GM12878 (cell line): ENCODE data around the gene RASGRP2. TPM values are rescaled to one million over a fixed set of nuclear protein-coding genes. Genes with fewer than 3 reads are reported as not detected.

ENCODE experiments used
- ATAC-seq: fragments of 200-7000 bp; cut with Tn5 transposase; 3 replicates; pipeline ENCODE4 v1.9.1; 2020; ENCODE audit warnings: mild to moderate bottlenecking, moderate library complexity
- BruUV-seq: library from RNA; stranded (reverse); fragments of 400-500 nt; replicated peaks from 2 replicates; lab custom pipeline; 2021; lab: Mats Ljungman, UMichigan
- CTCF ChIA-PET: fragments of 300-600 bp; sonication (Branson Sonifier 250); formaldehyde crosslinking; extraction: SDS; loops from one replicate; lab custom pipeline; 2021; ENCODE audit warnings: inconsistent platforms; lab: Yijun Ruan, JAX
- POLR2A ChIA-PET: fragments of 350-600 bp; formaldehyde crosslinking; extraction: SDS; loops from one replicate; lab custom pipeline; 2021; ENCODE audit warnings: inconsistent platforms; lab: Charles Lee
- RAD21 ChIA-PET: fragments of 300-600 bp; sonication (Branson Sonifier 250); formaldehyde crosslinking; loops from one replicate; lab custom pipeline; 2023; ENCODE audit warnings: antibody characterized with exemption; ENCODE audit not compliant: unreplicated experiment; lab: Charles Lee
- SMC1A ChIA-PET: fragments of 300-600 bp; sonication (Branson Sonifier 250); formaldehyde crosslinking; loops from one replicate; lab custom pipeline; 2023; ENCODE audit not compliant: unreplicated experiment, uncharacterized antibody; lab: Charles Lee
- DNase-seq: peaks from one replicate; pipeline ENCODE4 v3.0.0-alpha.2; 2011; ENCODE audit warnings: low read depth, low spot score
- FAIRE-seq: peaks from 3 replicates; lab custom pipeline; 2011; peaks lifted over from hg19 to GRCh38; lab: Jason Lieb, UNC
- H2AFZ ChIP-seq: 2 replicates; pipeline ENCODE4 v1.6.0; 2011; ENCODE audit warnings: low read depth, low read length, control low read depth; ENCODE audit not compliant: control insufficient read depth
- H3K27ac ChIP-seq: 2 replicates; pipeline ENCODE4 v1.5.1; 2011; ENCODE audit warnings: control low read depth; ENCODE audit not compliant: control insufficient read depth, insufficient read depth
- H3K27me3 ChIP-seq, 2 experiments: replicated peaks in 1 of 2; 2 replicates each; pipeline versions ENCODE4 v1.6.0 to v1.6.1; 2011; ENCODE audit warnings: low read length in 1 of 2; ENCODE audit not compliant: control insufficient read depth in 2 of 2, insufficient read depth in 2 of 2
- H3K36me3 ChIP-seq, 2 experiments: 2 replicates each; pipeline ENCODE4 v1.5.1; 2011; ENCODE audit warnings: low read length in 1 of 2; ENCODE audit not compliant: control insufficient read depth in 2 of 2, insufficient read depth in 2 of 2
- H3K4me1 ChIP-seq: 2 replicates; pipeline ENCODE4 v1.6.1; 2011; ENCODE audit warnings: mild to moderate bottlenecking, low read length, moderate library complexity, mixed read lengths; ENCODE audit not compliant: control insufficient read depth, insufficient read depth
- H3K4me2 ChIP-seq: 2 replicates; pipeline ENCODE4 v1.6.0; 2011; ENCODE audit warnings: control low read depth; ENCODE audit not compliant: control insufficient read depth, insufficient read depth
- H3K4me3 ChIP-seq: fragments of 200-600 bp; sonication (generic); 2 replicates; pipeline ENCODE4 v1.5.1; 2016
- H3K79me2 ChIP-seq: 2 replicates; pipeline ENCODE4 v1.6.0; 2011; ENCODE audit warnings: low read length; ENCODE audit not compliant: control insufficient read depth, insufficient read depth
- H3K9ac ChIP-seq: 2 replicates; pipeline ENCODE4 v1.8.0; 2011; ENCODE audit warnings: low read length, control low read depth, mixed read lengths; ENCODE audit not compliant: control insufficient read depth, insufficient read depth
- H3K9me3 ChIP-seq: replicated peaks from 3 replicates; pipeline ENCODE4 v1.5.1; 2011; ENCODE audit warnings: mild to moderate bottlenecking, low read length; ENCODE audit not compliant: control insufficient read depth, insufficient read depth
- H4K20me1 ChIP-seq: 2 replicates; pipeline ENCODE4 v1.6.0; 2011; ENCODE audit not compliant: control insufficient read depth, insufficient read depth
- ATF3 ChIP-seq: IDR thresholded peaks from 2 replicates; pipeline ENCODE4 v1.6.1; 2011; ENCODE audit warnings: low read depth, mild to moderate bottlenecking, low read length, moderate library complexity, borderline replicate concordance; ENCODE audit errors: extremely low read depth
- CHD1 ChIP-seq: IDR thresholded peaks from 2 replicates; pipeline ENCODE4 v1.6.1; 2012; ENCODE audit warnings: low read depth, low read length, improper control_type of control experiment
- ELK1 ChIP-seq: IDR thresholded peaks from 2 replicates; pipeline ENCODE4 v1.6.1; 2012; ENCODE audit warnings: low read depth, low read length, improper control_type of control experiment
- MAX ChIP-seq: IDR thresholded peaks from 2 replicates; pipeline ENCODE4 v1.6.1; 2012; ENCODE audit warnings: low read depth, low read length, improper control_type of control experiment
- NKRF ChIP-seq: fragments of 450-650 bp; conservative IDR thresholded peaks from 2 replicates; pipeline ENCODE4 v1.6.1; 2017; ENCODE audit warnings: mild to moderate bottlenecking, moderate library complexity
- PAX5 ChIP-seq: IDR thresholded peaks from 2 replicates; pipeline ENCODE4 v1.6.1; 2011; ENCODE audit warnings: low read depth, low read length, borderline replicate concordance
- USF2 ChIP-seq: IDR thresholded peaks from 2 replicates; pipeline ENCODE4 v1.6.1; 2011; ENCODE audit warnings: low read depth, low read length, improper control_type of control experiment, borderline replicate concordance
- ZNF592 ChIP-seq: fragments of 450-650 bp; IDR thresholded peaks from 2 replicates; pipeline ENCODE4 v1.6.1; 2017; ENCODE audit warnings: mild to moderate bottlenecking, moderate library complexity
- WGBS: methylation state at CpG from one replicate; pipeline ENCODE4 v1.1.6; 2016; ENCODE audit warnings: low lambda C conversion rate; ENCODE audit not compliant: insufficient replicate concordance, insufficient coverage; ENCODE audit errors: missing lambda C conversion rate; 5-methylcytosine and 5-hydroxymethylcytosine counted together
- in situ Hi-C: fragments of 300-500 bp; cut with MboI; formaldehyde crosslinking; loops from 9 replicates; pipeline ENCODE4 v1.14.3; 2018; ENCODE audit warnings: mixed read lengths
- intact Hi-C: fragments of 100-400 bp; cut with micrococcal nuclease; formaldehyde crosslinking; loops from one replicate; pipeline ENCODE4 v1.14.2; 2022; ENCODE audit not compliant: unreplicated experiment
- polyA plus RNA-seq, 11 experiments: library from polyadenylated mRNA; depleted of rRNA in 4 of 11; unstranded in 6 of 11; stranded (reverse) in 5 of 11; fragments of >200 nt; fragmentation: Nextera tagmentation in 4 of 11; fragmentation: Illumina TruSeq in 1 of 11; extraction: Ambion mirVana in 4 of 11; extraction: Trizol in 1 of 11; gene quantifications; 1 replicate in 1 of 11; 2 replicates in 10 of 11; pipeline versions ENCODE4 v1.2.1 to v1.2.3, GENCODE V29; 2011 to 2016; ENCODE audit warnings: inconsistent platforms in 2 of 11, missing spikeins in 2 of 11, low read depth in 1 of 11
- total RNA-seq, 4 experiments: library from RNA; depleted of rRNA in 3 of 4; stranded (reverse); fragments of >200 nt in 3 of 4; fragmentation: Illumina TruSeq in 1 of 4; extraction: Trizol in 1 of 4; gene quantifications; 2 replicates each; pipeline versions ENCODE4 v1.2.1 to v1.2.3, GENCODE V29; 2013 to 2021

The RASGRP2 gene
- total and polyA plus RNA-seq, 10 of the 15 experiments (the other 5 are each of a cell fraction or from before 2014, with no cell fraction given) = 0.26 to 9.0 (median 5.4) TPM

DNA sequence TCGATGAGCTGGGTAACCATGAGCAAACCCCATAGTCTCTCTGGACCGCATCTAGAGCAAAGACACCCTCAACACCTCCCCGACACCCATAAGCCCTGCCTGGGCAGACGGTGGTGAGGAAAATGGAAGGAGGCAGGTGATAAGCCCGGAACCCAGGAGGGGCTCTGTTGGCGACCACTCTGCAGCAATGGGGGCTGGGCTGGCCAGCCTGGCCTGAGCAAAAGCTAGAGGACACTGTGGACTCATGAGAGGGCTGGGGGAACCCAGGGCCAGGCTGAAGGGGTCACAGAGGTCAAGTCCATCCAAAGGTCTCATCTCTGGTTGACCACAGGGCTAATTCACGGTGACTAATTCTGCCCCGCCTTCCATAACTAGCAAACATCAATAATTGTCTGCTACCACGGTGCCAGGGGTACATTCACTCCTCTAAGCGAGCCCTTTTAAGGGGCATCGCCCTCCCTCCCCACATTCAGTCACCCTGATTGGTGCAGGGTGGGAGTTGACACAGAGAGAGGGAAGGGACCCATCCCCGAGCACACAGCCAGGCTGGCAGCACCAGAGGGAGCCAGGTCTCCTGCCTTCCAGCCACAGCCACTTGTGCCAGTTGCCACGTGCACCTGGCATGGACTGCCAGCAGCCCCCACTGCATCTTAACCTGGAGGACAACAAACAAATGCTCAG is 11.9 kb upstream of the RASGRP2 start:
- Histone ChIP-seq H4K20me1 (no peaks in the 10 kb centered on the region), H3K27me3 (no peaks in the 10 kb centered on the region), H3K36me3 (no peaks in the 10 kb centered on the region; a peak in 1 of 4 replicates), H3K4me2 (no peak overlapping the region), H3K4me3 (no peak overlapping the region), H3K4me1 (no peaks in the 10 kb centered on the region), H2AFZ (no peak overlapping the region), H3K9me3 (no peaks in the 10 kb centered on the region), H3K9ac (no peak overlapping the region), H3K79me2 (no peaks in the 10 kb centered on the region), H3K27ac (no peak overlapping the region)
- FAIRE-seq (no peak), ATAC-seq (no peak), DNase-seq (no peak)
- in situ Hi-C loops = no loop called here
- 41% methylated on average over 13 of the region's 13 CpGs for WGBS
- ChIA-PET POLR2A (no interaction called here), SMC1A (no interaction called here), CTCF (interaction anchor here (0.7 to 1.1 kb wide), 2 partner anchors 12 to 15 kb away, joined by 3 read pairs; partner anchors contain the start of gene RASGRP2), RAD21 (interaction anchor here (0.5 kb wide), 1 partner anchor 273 kb away, joined by 3 read pairs; no protein-coding TSS in a partner anchor)
- TF ChIP-seq NKRF (no peak), PAX5 (no peak), ZNF592 (no peak), USF2 (no peak), CHD1 (no peak), MAX (no peak), ATF3 (no peak), ELK1 (no peak)
- no TSS peak for BruUV-seq
- intact Hi-C loops = no loop called here
